Astrocyte of the spinal cord (primary cell): ENCODE measurements around the gene THEMIS.
"Not testable (repeated sequence)": the region's sequence is repeated elsewhere in the genome, so short reads cannot be mapped to it uniquely, and the experiment has no call there.

Experiments
- DNase-seq: peaks from one replicate; pipeline ENCODE4 v3.0.0; 2011; ENCODE audit warnings: low read depth, low spot score
- H3K4me3 ChIP-seq: 2 replicates; pipeline ENCODE4 v1.5.1; 2011; ENCODE audit warnings: low read depth, mild to moderate bottlenecking, low read length, moderate library complexity
- in situ Hi-C: cut with HindIII; loops from 2 replicates; pipeline ENCODE4 v1.10.0; 2017; ENCODE audit warnings: low sequenced_read_pairs
- TF ChIP-seq, protein P1 (sequence below): IDR thresholded peaks from 2 replicates; pipeline ENCODE4 v1.5.1; 2012; ENCODE audit warnings: low read depth, mild to moderate bottlenecking, low read length, inconsistent platforms

THEMIS gene

DNA sequence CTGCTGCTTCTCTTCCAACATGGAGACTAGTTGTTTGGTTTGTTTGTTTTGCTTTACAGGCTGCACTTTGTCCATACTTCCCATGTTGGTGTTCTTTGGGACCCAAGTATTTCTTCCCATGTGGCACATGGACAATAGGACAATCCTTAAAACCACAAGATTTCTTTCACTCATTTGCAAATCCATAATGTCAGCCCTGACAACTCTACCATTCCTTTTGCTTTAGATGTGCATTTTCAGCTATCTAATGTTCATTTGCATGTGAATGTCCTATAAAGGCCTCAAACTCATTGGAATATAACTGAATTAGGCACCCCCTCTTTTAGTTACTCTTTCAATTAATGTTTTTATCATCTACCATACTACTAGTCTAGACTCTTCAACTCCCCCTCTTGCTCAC lies 16.7 kb downstream of the THEMIS start:
- in situ Hi-C loops: no loop called here
- TF ChIP-seq, protein P1, sequence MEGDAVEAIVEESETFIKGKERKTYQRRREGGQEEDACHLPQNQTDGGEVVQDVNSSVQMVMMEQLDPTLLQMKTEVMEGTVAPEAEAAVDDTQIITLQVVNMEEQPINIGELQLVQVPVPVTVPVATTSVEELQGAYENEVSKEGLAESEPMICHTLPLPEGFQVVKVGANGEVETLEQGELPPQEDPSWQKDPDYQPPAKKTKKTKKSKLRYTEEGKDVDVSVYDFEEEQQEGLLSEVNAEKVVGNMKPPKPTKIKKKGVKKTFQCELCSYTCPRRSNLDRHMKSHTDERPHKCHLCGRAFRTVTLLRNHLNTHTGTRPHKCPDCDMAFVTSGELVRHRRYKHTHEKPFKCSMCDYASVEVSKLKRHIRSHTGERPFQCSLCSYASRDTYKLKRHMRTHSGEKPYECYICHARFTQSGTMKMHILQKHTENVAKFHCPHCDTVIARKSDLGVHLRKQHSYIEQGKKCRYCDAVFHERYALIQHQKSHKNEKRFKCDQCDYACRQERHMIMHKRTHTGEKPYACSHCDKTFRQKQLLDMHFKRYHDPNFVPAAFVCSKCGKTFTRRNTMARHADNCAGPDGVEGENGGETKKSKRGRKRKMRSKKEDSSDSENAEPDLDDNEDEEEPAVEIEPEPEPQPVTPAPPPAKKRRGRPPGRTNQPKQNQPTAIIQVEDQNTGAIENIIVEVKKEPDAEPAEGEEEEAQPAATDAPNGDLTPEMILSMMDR: no peak

DNA sequence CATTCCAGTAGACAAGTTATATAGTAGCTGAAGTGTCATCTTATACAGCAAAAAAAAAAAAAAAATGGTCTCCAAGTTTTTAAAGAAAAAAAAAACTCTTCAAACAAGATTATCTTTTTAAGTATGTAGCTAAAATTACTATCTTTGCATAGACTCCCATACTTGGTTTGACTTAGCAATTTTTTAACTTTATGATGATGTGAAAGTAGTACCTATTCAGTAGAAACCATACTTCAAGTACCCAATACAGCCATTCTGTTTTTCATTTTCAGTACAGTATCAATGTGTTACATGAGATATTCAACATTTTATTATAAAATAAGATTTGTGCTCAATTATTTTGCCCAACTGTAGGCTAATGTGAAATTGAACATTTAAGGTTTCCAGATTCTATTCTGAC lies 18.9 kb downstream of the THEMIS start:
- DNase-seq, in situ Hi-C loops, H3K4me3 ChIP-seq: not testable (repeated sequence)

More for the DNA sequence above, 16.7 kb downstream of the THEMIS start:
- no peak for DNase-seq
- no peak overlapping the region for H3K4me3 ChIP-seq

DNA sequence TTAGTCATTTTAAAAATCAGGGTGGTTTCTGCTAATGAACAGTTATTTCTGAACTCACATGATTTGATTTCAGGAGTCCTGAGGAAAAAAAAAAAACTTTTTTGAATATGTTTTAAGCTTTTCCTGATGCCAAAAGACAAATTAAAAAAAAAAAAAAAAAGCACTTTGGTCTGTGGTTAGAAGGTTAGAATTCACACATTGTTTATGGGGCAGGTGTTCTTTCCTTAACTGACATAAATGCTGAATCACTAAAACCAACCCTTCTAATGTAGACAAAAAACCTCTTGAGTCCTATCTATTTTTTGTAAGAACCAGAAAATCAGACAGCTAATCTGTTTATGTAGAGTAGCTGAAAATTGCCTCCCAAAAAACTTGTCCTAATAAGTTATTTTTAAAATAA lies 20.4 kb downstream of the THEMIS start:
- TF ChIP-seq, protein P1: no peak
- in situ Hi-C loops: no loop called here
- no peak for DNase-seq
- H3K4me3 ChIP-seq: no peak overlapping the region

DNA sequence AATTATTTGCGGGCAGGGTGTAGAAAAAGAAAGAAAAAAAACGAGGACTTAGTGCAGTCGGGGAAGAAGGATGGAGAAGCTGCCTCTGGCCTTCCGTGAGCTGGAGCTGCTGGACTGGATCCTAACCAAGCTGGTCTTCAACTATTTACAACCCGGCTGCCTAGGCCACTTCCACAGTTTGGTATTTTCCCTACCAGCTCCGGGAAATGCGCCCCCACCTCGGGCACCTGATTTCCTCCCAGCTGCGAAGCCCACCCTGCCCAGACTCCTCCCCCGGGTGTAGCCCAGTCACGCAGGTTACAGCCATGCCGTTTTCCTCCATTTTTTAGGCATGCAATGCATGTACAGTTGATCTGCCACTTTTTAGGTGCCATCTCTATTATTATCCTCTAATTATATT lies 21.2 kb downstream of the THEMIS start:
- TF ChIP-seq, protein P1: no peak
- peak; percentile 15 for DNase-seq
- in situ Hi-C loops: no loop called here
- H3K4me3 ChIP-seq: peak overlapping the region; percentile 6

DNA sequence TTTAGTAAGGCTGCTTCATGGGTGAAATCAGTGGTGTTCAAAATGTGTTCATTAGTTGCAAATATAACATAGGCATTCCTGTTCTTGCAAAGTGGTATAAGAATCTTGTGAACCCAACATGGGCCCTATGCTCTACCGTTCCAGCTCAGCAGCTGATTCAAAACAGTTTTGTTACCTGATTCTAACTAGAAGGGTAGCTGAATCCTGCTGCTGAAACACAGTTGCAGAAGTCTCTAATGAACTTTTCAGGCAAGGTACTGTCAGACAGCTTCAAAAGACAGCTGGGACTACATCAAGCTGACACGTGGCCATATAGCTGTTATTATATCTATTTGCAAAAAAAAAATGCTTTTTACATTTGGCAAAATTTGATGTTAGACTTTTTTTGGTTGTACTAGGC lies 22.7 kb downstream of the THEMIS start:
- in situ Hi-C loops: no loop called here
- TF ChIP-seq, protein P1: no peak
- H3K4me3 ChIP-seq: no peak overlapping the region
- DNase-seq: no peak

DNA sequence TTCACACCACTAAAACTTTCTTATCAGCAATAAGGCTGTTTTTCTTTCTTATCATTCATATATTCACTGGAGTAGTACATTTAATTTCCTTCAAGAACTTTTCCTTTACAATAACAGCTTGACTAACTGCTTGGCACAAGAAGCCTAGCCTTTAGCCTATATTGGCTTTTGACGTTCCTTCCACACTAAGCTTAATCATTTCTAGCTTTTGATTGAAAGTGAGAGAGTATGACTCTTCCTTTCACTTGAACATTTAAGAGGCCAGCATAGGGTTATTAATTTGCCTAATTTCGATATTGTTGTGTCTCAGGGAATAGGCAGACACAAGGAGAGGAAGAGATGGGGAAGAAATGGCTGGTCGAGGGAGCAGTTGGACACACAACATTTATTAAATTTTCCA lies 23.6 kb downstream of the THEMIS start:
- no peak overlapping the region for H3K4me3 ChIP-seq
- DNase-seq: no peak
- TF ChIP-seq, protein P1: no peak
- in situ Hi-C loops: no loop called here

DNA sequence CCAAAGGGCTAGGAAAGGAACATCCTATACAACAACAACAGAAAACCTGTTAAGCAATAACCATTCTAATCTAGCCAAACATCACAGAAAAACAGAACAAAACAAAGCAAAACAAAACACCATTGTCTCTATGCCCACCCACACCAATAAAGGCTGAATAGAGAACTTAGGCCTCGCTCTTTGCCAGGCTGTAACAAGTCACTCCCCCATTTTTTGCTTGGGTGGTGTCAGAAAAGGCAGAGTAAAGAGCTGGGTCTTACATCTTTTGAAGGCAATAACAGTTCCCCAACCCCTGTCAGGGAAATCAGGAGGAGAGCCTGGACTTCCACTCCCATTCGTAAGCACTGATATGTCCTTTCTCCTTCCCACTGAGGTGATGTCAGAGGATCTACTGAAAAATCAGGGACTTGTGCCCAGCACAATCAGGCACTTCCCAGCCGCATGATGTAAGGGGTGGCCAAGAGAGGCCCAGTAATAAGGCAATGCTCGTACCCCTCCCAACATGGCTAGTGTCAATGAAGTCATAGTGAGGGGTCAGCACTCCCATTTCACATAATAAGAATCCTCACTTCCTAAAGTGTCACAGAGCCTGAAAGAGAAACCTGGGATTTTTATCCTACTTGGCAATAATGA lies 31.0 kb downstream of the THEMIS start:
- TF ChIP-seq, protein P1: no peak
- in situ Hi-C loops: no loop called here
- H3K4me3 ChIP-seq: no peak overlapping the region
- no peak for DNase-seq
